NCI-H1105 treated with DMSO at 0.1 percent for 48 hours (cell line): Measurements from ENCODE around the gene RASGRP1.

ENCODE experiments used
- DNase-seq: peaks from one replicate; lab custom pipeline; 2025; lab: John Stamatoyannopoulos, UW

Gene RASGRP1

DNA sequence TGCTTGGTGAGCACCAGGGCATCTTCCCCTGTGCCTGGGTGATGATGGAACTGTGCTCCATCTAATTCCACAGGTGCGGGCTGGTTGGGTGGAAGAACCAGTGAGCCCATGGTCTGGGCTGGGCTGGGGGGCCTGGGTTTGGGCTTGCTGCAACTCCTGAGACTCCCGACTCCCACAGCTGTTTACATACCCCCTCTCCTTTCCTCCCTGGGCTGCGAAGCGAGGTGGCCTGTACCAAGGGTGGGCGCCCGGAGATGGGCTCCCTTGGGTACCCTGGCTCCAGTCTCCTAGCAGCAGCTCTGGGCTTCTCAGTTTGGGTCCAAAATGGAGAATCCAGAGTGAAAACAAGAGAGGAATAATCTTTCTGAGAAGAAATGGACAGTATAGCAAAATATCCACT, 105.1 kb downstream of the RASGRP1 start:
- DNase-seq = no peak

DNA sequence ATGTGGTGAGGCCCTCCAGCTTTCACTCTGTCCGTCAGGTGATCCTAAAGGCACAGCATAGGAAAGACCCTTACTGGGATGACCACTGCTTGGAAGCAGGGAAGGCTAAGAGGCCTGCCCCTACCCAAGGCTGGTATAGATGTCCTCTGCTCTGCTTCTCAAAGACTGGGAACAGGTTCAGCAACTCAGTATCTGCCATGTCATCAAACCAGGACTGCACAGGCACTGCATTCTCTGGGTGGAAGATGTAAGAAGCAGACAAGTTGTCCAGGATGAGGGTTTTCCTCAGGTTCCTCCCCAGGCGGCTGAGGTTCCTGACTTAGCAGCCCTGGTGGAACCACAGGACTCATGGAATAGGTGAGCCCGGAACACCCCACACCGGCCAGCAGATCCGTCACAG, 106.0 kb downstream of the RASGRP1 start:
- no peak for DNase-seq

GRCh38 chr15:38455092-38455491, 109.5 kb downstream of the RASGRP1 start:
- DNase-seq = no peak

GRCh38 chr15:38454696-38455090, 109.9 kb downstream of the RASGRP1 start:
- no peak for DNase-seq

GRCh38 chr15:38453971-38454695, 110.5 kb downstream of the RASGRP1 start, which contains the start of gene FAM98B:
FAM98B (plus strand) TSS chr15:38454127; CDS start chr15:38454162, 35 bp downstream.
- DNase-seq = peak; percentile 54

DNA sequence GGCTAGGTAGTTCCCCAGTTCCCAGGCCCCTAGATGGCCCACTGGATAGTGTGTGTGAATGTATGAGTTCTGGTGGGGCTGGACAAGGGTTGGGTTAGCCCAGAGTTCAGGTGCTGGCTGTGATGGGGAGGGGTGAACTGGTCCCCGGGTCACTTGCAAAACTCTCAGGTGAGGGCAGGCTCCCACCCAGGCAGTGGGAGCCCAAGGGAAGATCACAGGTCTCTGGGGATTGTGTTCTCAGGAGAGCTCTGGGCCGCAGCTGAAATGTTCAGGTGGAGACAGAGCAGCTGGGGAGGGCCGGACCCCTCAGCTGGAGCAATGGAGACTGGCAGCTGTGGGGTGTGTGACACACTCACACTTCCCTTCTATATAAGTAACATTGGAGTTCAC, 123.5 kb downstream of the RASGRP1 start:
- DNase-seq = no peak

DNA sequence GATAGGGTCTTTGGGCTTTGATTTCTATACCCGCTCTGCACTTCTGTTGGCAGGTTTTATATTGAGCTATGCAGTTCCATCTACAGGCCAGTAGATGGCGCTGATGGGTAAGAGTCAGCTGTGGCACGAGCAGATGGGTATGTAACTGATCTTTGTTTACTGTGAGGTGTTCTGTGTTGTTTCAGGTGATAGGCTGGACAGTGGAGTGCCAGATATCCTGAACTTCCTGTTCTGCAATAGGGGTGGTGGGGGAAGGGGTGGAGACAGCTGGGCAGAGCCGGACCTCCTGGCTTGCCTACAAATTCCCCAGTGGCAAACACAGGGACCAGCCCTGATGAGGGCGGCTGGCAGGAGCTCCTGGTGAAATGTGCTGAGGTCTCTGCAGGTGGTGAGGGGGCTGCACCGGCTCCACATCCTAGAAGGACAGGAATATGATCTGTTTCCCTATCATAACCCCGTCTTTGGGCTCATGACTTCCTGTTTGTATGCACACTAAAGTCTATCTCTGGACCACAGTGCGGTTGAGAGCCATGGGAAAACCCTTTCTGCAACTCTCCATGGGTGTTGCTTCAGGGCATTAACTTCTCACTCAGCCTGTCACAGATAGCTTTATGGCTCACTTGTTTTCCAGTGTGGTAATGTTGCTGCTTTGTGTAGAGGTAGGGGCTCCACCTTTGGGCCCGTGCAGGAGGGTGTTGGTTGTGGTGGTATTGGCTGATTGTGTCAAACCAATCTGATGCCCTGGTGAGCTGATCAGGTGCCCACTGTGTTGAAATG, 124.1 kb downstream of the RASGRP1 start:
- peak; percentile 68 for DNase-seq
